Kidney (tissue), 14 donors: ENCODE results near the gene LLGL2. TPM values are rescaled to one million over a fixed set of nuclear protein-coding genes. Genes with fewer than 3 reads are reported as not detected.

Source experiments
- DNase-seq, 5 donors: peaks; one replicate each; pipeline ENCODE4 v3.0.0-alpha.2; 2013 to 2020
- FAIRE-seq: peaks from 2 replicates; lab custom pipeline; 2012; peaks lifted over from hg19 to GRCh38; lab: Jason Lieb, UNC
- H3K27ac ChIP-seq, 2 donors: one replicate each; pipeline ENCODE4 v1.7.0; 2013; ENCODE audit warnings: low read depth in 2 of 2, low read length in 2 of 2, inconsistent platforms in 1 of 2
- H3K27me3 ChIP-seq: one replicate; pipeline ENCODE4 v1.7.1; 2013; ENCODE audit warnings: low read length, inconsistent platforms; ENCODE audit not compliant: control insufficient read depth, insufficient read depth
- H3K36me3 ChIP-seq, 3 donors: one replicate each; pipeline versions ENCODE4 v1.7.0 to v1.7.1; 2013; ENCODE audit warnings: low read length in 3 of 3, control low read depth in 1 of 3, inconsistent platforms in 1 of 3; ENCODE audit not compliant: insufficient read depth in 3 of 3, control insufficient read depth in 2 of 3
- H3K4me1 ChIP-seq, 3 donors: one replicate each; pipeline versions ENCODE4 v1.7.0 to v1.7.1; 2013; ENCODE audit warnings: low read length in 3 of 3, inconsistent platforms in 1 of 3, low read depth in 1 of 3; ENCODE audit not compliant: control insufficient read depth in 2 of 3, insufficient read depth in 2 of 3
- H3K4me3 ChIP-seq, 3 donors: one replicate each; pipeline versions ENCODE4 v1.7.0 to v1.8.1; 2013; ENCODE audit warnings: low read length in 3 of 3, control low read depth in 1 of 3, inconsistent platforms in 1 of 3
- H3K9ac ChIP-seq, 3 donors: one replicate each; pipeline versions ENCODE4 v1.7.0 to v1.7.1; 2013; ENCODE audit warnings: low read length in 3 of 3, control low read depth in 1 of 3, inconsistent platforms in 1 of 3
- H3K9me3 ChIP-seq, 3 donors: one replicate each; pipeline versions ENCODE4 v1.7.0 to v1.7.1; 2013; ENCODE audit warnings: low read length in 3 of 3, control low read depth in 1 of 3, inconsistent platforms in 1 of 3; ENCODE audit not compliant: control insufficient read depth in 2 of 3, insufficient read depth in 1 of 3
- intact Hi-C: fragments of 100-400 bp; cut with DNase I; formaldehyde crosslinking; loops from one replicate; pipeline ENCODE4 v1.11.1; 2022
- polyA plus RNA-seq: library from polyadenylated mRNA; stranded (reverse); fragments of 350-450 nt; fragmentation: Illumina TruSeq; extraction: RNeasy Lipid Tissue Mini Kit (QIAGEN cat#74804); gene quantifications from one replicate; pipeline ENCODE4 v1.2.3, GENCODE V29; 2014; ENCODE audit warnings: low read depth, low replicate concordance; ENCODE audit not compliant: insufficient read depth
- total RNA-seq: library from RNA; stranded (reverse); fragmentation: NEBNext Ultra II Directional; extraction: Animal tissue kit (Norgen Biotek cat#: 25700); gene quantifications from one replicate; pipeline ENCODE4 v1.2.1, GENCODE V29; 2021
- TF ChIP-seq, protein P1 (sequence below): IDR thresholded peaks from 3 replicates; pipeline ENCODE4 v1.5.1; 2012; ENCODE audit warnings: mild to moderate bottlenecking, moderate library complexity, borderline replicate concordance; ENCODE audit not compliant: insufficient read depth; ENCODE audit errors: extremely low read depth
- donor health status: control.
- donor health status: control.
- donor health status: control.
- donor health status: control.
- donor health status: control.
- donor health status: DM: yes; HTN: yes; CAD: no.
- donor health status: Normal renal cell carcinoma (clear cell type).

The LLGL2 gene
- total and polyA plus RNA-seq, 2 donors from 2014 or later: 181 to 262 TPM

DNA sequence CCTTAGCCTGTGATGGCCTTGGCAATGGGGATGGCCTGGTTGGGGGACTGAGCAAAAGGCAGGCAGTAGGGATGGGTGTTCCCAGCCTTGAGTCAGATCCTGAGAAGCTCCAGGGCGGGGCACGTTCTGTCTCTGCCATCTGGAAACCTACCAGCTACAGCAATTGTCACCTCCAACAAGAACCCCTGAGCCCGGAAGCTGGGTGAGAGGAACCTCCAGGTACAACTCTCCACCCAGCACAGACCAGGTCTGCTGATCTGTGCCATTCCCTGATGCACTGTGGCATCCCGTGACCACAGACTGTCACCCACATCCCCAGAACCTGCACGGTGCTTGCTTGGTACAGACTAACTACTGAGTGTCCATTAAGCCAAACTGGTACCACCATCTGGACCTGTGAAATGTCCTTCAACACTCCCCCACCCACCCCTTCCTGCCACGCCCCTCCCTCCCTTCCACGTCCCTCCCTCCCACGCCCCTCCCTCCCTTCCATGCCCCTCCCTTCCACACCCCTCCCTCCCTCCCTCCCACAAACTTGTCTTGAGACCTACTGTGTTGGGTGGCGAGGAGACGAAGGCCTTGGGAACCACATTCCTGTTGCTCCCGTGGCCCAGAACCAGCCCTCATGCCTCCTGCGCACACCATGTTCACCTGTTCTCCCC is 78.7 kb downstream of the LLGL2 start:
- TF ChIP-seq, protein P1, sequence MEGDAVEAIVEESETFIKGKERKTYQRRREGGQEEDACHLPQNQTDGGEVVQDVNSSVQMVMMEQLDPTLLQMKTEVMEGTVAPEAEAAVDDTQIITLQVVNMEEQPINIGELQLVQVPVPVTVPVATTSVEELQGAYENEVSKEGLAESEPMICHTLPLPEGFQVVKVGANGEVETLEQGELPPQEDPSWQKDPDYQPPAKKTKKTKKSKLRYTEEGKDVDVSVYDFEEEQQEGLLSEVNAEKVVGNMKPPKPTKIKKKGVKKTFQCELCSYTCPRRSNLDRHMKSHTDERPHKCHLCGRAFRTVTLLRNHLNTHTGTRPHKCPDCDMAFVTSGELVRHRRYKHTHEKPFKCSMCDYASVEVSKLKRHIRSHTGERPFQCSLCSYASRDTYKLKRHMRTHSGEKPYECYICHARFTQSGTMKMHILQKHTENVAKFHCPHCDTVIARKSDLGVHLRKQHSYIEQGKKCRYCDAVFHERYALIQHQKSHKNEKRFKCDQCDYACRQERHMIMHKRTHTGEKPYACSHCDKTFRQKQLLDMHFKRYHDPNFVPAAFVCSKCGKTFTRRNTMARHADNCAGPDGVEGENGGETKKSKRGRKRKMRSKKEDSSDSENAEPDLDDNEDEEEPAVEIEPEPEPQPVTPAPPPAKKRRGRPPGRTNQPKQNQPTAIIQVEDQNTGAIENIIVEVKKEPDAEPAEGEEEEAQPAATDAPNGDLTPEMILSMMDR: no peak
- DNase-seq: no peak
- H3K27me3 ChIP-seq: no peaks in the 10 kb centered on the region
- no peaks in the 10 kb centered on the region for H3K36me3 ChIP-seq
- intact Hi-C loops: no loop called here
- no peak overlapping the region for H3K4me3 ChIP-seq
- H3K9ac ChIP-seq: no peak overlapping the region
- no peak for FAIRE-seq
- no peaks in the 10 kb centered on the region for H3K9me3 ChIP-seq
- no peak overlapping the region for H3K27ac ChIP-seq
- no peaks in the 10 kb centered on the region for H3K4me1 ChIP-seq

DNA sequence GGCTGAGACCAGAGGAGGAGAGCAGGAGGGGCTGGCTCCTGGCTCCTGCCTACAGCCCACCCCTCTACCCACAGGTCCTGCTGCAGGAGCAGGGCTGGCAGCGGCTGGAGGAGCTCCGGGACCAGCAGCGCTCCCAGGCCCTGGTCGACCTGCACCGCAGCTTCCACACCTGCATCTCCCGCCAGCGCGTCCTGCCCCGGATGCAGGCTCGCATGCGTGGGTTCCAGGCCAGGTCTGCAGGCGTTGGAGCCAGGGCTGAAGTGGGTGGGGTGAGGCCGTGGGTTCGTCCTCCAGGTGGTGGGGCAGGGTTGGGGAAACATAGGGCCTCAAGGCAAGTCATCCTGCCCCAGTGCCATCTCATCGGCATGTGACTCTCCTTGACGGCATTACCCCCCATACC is 80.3 kb downstream of the LLGL2 start:
- Histone ChIP-seq H3K9me3 (no peaks in the 10 kb centered on the region), H3K36me3 (no peaks in the 10 kb centered on the region), H3K27ac (no peak overlapping the region), H3K4me3 (no peak overlapping the region), H3K4me1 (no peaks in the 10 kb centered on the region), H3K9ac (no peak overlapping the region), H3K27me3 (no peaks in the 10 kb centered on the region)
- DNase-seq (peak in 1 of 5 donors; percentile 72), FAIRE-seq (no peak)
- TF ChIP-seq, protein P1: no peak
- intact Hi-C loops: no loop called here

DNA sequence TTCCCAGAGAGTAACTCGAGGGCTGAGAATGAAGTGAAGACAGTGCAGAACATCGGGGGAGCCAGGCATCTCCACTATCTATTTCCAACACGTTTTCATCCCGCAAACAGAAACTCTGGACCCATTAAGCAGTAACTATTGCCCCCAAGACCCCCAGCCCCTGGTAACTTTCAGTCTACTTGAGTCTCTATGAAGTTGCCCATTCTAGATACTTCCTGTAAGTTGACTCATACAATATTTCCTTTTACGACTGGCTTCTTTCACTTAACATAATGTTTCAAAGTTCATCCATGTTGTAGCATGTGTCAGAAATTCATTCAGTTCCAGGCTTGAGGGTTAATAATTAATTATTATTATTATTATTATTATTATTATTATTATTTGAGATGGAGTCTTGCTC is 81.6 kb downstream of the LLGL2 start:
- no peaks in the 10 kb centered on the region for H3K27me3 ChIP-seq
- no peak overlapping the region for H3K9ac ChIP-seq
- DNase-seq (no peak), FAIRE-seq (no peak)
- H3K4me1 ChIP-seq: no peaks in the 10 kb centered on the region
- intact Hi-C loops: no loop called here
- TF ChIP-seq, protein P1: no peak
- H3K4me3 ChIP-seq: no peak overlapping the region
- H3K36me3 ChIP-seq: peaks cover 0 to 2% (median 0%) of the 10 kb centered on the region in 3 donors
- no peak overlapping the region for H3K27ac ChIP-seq
- no peaks in the 10 kb centered on the region for H3K9me3 ChIP-seq
